GM18951 (cell line): ENCODE data around the gene TMEM134.
A peak's percentile ranks its signal among the peaks of the same experiment; 100 is the strongest.

Experiments
- POLR2A ChIP-seq: IDR thresholded peaks from 4 replicates; pipeline ENCODE4 v1.6.1; 2011; ENCODE audit warnings: mild to moderate bottlenecking; ENCODE audit not compliant: insufficient read length, insufficient read depth; ENCODE audit errors: extremely low read depth
- in situ Hi-C: fragments of 300-500 bp; cut with MboI; formaldehyde crosslinking; loops from one replicate; pipeline ENCODE4 v1.12.0; 2022; ENCODE audit warnings: low sequenced_read_pairs, mixed read lengths, inconsistent platforms; ENCODE audit not compliant: unreplicated experiment

TMEM134 gene

GRCh38 chr11:67440229-67441097 is 28.6 kb downstream of the TMEM134 start:
- TF ChIP-seq POLR2A = no peak
- in situ Hi-C loops = no loop called here

- peak; percentile 17 for TF ChIP-seq POLR2A
- in situ Hi-C loops = no loop called here
Measured at GRCh38 chr11:67439321-67440228, 29.5 kb downstream of the TMEM134 start.

GRCh38 chr11:67438158-67438902 is 30.7 kb downstream of the TMEM134 start:
- in situ Hi-C loops = no loop called here
- TF ChIP-seq POLR2A = peak; percentile 38

GRCh38 chr11:67437809-67438157 is 31.3 kb downstream of the TMEM134 start:
- no peak for TF ChIP-seq POLR2A
- in situ Hi-C loops = no loop called here

GRCh38 chr11:67437082-67437808 is 31.8 kb downstream of the TMEM134 start, which contains the start of gene PTPRCAP:
TSS of gene PTPRCAP (minus strand) at chr11:67437682. CDS start at chr11:67437619, 63 bp downstream.
- TF ChIP-seq POLR2A = peak; percentile 95
- in situ Hi-C loops = no loop called here

GRCh38 chr11:67436459-67437081 is 32.5 kb downstream of the TMEM134 start:
- peak; percentile 60 for TF ChIP-seq POLR2A
- in situ Hi-C loops = no loop called here

- TF ChIP-seq POLR2A = peak; percentile 63
- in situ Hi-C loops = no loop called here
Measured at GRCh38 chr11:67435727-67436458, 33.2 kb downstream of the TMEM134 start.

- peak; percentile 8 for TF ChIP-seq POLR2A
- in situ Hi-C loops = no loop called here
Measured at GRCh38 chr11:67435031-67435726, 33.9 kb downstream of the TMEM134 start.

GRCh38 chr11:67434395-67434881 is 34.6 kb downstream of the TMEM134 start:
- TF ChIP-seq POLR2A = peak; percentile 61
- in situ Hi-C loops = no loop called here

DNA sequence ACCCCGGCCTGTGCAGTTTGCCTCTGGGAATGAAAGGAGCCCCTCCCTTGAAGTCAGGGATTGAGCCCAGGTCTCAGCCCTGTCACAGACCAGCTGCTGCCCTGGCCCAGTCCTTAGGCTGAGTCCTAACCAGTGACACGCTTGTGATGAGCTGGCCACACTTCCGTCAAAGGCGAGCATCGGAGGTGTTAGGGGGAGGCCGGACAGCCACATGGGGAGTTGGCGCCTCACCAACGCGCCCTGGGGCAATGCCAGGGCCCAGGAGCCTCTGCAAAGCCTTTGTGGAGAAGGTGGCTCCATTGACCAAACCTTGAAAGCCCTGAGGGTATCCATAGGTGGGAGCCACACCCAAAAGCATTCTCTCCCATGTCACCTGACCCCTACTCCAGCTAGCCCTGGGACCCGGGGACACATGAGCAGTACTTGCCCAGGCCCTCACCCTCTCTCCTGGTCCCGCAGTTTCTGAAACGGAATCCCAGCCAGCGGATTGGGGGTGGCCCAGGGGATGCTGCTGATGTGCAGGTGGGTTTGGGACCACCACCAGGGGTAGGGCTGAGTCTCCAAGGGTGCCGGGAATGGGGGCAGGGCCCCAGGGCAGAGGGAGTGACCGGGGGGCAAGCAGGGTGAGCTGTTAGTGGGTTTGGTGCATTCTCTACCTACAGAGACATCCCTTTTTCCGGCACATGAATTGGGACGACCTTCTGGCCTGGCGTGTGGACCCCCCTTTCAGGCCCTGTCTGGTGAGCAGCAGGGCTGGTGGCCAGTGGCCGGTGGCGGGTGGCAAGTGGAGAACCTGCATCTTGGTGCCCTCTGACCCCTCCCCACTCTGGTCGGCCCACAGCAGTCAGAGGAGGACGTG is 35.3 kb downstream of the TMEM134 start:
- in situ Hi-C loops = no loop called here
- TF ChIP-seq POLR2A = no peak
